HL-60/S4 (cell line): ENCODE measurements around the gene TNNT1.
"Not testable (repeated sequence)": the region's sequence is repeated elsewhere in the genome, so short reads cannot be mapped to it uniquely, and the experiment has no call there.

Experiments
- in situ Hi-C: fragments of 300-500 bp; cut with MboI; formaldehyde crosslinking; loops from 2 replicates; pipeline ENCODE4 v1.14.3; 2022; ENCODE audit warnings: low sequenced_read_pairs

The TNNT1 gene

DNA sequence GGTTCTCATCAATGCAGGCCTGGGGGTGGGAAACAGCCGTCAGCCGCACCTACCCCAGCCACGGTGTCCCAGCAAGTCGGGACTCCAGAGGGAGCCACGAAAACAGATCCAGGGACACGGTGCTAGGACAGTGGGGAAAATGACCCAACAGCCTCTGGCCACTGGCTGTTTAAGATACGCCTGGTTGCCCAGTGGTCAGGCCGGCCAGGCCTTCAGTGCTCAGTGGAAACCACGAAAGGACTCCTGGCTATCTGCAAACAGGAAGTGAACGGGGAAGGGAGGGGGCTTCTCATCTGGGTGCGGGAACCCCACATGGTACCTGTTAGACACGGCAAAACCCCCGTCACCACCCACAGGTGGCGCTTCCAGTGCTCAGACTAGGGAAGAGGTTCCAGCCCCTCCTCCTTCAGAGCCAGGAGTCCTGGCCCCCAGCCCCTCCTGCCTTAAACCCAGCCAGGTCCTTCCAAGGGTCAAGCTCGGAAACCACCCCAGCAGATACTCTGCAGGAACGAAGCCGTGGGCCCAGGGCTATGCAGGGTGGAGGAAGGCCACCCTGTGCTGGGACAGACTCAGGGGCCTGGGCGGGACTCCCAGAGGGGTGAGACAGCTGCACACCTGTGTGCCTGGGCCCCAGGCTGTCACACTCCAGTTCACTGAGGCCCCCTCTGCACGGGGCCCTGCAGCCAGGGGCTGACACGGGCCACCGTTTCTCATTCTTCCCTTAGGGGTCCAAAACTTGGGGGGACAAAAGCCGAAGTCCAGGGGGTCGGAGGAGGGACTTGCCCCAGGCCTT lies 36.0 kb downstream of the TNNT1 start:
- in situ Hi-C loops: no loop called here

DNA sequence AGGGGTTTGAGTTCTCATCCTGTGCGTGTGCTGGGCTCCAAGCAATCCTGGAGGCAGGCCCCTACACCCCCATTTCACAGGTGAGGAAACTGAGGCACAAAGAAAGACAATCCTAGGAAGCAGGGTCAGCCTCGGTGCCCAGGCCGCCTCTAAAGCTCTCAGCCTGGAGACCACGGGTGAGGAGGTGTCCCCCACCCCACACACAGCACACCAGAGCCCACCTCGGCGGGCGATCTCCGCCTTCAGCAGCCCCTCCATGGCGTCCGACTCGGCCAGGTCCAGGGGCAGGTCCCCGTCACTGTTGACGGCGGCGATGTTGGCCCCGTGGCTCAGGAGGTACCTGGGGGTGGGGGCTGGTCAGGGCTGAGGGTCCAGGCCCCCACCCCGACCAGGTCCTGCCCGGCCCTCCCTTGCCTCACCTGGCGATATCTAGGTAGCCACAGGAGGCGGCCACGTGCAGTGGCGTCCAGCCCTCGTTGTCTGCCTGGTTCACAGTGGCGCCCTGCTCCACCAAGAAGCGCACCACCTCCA lies 36.7 kb downstream of the TNNT1 start:
- in situ Hi-C loops: no loop called here

DNA sequence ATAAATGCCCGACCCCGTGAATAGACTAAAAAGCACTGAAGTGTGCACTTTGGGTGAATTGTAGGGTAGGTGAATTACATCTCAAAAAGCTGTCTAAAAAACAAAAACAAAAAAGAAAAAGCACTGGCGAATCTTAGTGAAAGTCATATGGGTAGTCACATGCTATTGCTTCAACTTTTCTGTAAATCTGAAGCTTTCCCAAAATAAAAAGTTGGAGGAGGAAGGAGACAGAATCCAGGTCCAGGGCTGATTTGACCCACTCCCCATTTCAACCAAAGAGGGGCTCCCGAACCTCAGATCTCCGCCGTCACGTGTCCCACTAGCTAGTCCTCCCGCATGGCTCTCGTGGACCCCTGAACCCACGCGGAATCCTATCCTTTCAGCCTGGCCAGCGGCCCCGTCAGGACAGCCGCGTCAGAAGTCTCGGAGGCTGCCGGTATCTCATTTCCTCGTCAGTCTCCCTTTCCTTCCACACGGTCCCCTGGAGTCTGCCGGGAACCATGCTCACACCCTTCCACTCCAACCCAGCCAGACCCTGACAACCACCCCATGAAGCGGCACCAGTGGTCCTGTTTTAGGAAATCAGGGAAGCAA lies 37.7 kb downstream of the TNNT1 start:
- in situ Hi-C loops: no loop called here

DNA sequence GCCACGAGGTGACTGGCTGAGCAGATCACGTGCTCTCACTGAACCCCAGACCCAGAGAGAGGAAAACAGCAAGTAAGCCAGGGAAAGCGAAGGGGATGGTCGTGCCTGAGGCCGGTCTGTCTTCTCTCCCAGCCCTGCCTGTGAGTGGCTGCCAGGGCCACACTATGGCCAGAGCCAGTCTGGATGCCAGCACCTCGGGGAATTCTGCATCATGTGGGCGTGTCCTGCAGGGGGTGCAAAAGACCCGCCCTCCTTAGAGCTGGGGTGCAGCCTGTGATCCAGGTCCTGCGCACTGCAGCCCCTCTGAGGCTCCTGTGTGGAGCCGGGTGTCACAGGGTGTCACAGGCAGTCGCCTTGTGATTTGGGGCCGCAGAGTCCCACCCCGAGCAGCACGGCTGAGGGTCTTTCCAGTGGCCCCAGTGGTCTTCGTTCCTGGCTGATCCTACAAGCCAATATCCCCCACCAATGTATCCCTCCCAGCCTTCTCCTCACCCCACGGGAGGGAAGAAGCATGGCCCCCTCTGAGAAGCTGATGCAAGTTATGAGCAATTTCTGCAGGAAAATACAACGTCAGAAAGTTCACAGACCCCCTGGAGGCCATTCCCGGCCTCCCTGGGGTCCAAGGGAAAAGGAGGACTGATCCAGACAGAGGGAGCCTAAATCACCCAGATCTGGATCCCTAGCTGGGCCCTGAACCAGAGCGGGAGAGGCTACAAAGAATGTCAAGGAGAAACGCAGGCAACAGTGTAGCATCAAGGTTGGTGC lies 39.3 kb downstream of the TNNT1 start:
- in situ Hi-C loops: no loop called here

DNA sequence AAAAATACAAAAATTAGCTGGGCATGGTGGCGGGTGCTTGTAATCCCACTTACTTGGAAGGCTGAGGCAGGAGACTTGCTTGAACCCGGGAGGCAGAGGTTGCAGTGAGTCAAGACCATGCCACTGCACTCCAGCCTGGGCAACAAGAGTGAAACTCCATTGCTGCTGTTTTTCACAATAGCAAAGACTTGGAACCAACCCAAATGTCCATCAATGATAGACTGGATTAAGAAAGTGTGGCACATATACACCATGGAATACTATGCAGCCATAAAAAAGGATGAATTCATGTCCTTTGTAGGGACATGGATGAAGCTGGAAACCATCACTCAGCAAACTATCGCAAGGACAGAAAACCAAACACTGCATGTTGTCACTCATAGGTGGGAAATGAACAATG lies 41.8 kb downstream of the TNNT1 start:
- in situ Hi-C loops: not testable (repeated sequence)

DNA sequence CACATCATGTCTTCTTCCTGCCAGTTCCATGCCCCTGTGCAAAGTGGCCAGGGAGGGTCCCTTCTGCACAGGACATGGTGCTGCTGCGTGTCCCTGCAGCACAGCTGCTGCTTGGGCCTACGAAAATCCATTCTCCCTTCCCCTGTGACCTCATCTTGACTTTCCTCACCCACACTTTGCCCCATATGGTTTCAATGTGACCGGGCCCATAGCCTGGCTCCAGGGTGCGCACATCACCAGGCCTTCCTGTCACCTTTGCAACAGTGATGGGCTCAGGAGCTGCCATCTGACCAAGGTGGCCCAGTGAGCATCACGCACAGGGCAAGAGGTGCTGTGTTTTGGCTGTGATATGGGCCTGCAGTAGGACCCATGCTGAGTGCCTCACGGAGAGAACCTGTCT lies 42.4 kb downstream of the TNNT1 start:
- in situ Hi-C loops: no loop called here

DNA sequence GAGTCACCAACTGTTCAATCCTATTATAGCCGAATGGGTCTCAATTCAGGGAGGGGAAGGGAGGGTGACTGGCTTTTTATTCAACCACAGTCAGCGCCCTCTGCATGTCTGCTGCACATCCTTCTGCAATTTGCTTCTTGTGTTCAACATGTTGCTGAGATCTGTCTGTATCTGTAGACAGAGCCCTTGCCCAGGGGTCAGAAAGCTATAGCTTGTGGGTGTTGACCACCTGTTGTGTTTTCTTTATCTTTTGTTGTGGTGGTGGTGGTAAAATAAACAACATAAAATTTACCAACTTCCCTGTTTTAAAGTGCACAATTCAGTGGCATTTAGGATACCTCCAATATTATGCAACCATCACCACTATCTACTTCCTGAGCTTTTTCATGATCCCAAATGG lies 43.8 kb downstream of the TNNT1 start:
- in situ Hi-C loops: no loop called here

DNA sequence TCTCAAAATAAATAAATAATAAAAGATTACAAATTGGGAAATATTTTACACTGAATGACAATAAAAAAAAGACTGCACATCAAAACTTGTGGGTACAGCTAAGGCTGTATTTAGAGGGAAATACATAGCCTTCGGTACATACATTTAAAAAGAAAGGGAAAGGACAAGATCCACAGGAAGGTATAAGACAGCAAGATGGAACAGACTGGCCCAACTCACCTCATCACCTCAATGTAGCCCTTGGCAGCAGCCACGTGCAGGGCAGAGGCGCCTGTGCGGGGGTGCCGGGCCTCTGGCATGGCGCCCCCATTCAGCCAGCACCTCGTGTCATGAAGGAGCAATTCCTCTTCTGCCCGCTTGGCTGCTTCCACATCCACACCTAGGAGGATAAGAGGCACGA lies 45.8 kb downstream of the TNNT1 start:
- in situ Hi-C loops: no loop called here

DNA sequence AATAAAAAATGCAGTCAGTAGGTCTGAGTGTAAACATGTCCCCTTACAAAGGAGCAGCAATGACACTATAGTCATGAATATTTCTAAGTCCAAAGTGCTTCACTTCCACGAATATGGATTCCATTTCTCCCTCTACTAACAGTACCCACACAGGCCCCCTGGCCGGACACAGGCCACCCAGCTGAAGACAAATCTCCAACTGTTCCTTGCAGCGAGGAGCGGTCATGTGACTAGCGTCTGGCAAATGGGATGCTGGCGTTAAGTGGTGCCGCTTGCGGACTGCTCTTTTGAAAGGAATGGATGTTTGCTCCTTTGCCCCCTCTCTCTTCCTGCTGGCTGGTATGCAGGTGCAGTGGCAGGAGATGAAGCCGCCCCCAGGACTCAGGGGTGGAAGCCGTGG lies 47.7 kb downstream of the TNNT1 start:
- in situ Hi-C loops: no loop called here

DNA sequence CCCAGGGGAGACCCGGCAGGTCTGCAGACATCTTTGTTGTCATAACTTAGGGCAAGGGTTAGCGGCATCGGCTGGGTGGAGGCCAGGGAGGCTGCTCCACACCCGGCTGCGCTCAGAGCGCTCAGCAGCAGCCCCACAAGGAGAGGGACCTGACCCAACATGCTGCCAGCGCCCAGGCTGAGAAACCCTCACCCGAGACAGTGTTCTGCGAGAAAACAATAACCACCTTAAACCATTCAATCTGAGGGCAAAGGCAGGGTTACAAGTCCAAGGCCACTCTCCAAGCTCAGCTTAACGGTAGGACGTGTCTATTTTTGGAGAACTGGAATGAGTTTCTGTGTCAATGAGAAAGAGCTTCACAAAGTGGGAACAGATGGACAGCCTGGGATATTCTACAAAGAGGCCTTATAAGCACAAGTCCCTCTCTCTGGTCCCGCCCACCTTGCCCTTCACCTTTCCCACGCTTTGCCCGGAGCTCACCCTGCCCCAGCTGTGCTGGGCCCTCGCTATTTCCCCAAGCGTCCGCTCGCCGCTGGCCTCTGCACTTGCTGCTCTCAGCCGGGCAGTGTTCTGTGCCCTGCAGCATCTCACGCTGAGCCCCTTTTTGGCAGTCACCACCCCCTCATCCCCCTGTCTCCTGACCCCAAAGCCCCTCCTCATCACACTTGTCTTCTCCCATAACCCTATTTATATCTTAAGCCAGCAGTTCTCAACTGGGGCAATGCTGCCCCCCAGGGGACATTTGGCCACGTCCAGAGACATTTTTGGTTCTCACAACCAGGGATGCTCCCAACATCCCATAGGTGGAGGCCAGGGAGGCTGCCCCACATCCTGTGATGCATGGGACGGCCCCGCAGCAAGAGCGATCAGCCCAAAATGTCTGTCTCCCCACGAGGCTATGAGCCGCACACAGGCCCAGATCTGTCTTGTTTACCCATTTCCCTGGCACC lies 49.2 kb downstream of the TNNT1 start:
- in situ Hi-C loops: no loop called here

DNA sequence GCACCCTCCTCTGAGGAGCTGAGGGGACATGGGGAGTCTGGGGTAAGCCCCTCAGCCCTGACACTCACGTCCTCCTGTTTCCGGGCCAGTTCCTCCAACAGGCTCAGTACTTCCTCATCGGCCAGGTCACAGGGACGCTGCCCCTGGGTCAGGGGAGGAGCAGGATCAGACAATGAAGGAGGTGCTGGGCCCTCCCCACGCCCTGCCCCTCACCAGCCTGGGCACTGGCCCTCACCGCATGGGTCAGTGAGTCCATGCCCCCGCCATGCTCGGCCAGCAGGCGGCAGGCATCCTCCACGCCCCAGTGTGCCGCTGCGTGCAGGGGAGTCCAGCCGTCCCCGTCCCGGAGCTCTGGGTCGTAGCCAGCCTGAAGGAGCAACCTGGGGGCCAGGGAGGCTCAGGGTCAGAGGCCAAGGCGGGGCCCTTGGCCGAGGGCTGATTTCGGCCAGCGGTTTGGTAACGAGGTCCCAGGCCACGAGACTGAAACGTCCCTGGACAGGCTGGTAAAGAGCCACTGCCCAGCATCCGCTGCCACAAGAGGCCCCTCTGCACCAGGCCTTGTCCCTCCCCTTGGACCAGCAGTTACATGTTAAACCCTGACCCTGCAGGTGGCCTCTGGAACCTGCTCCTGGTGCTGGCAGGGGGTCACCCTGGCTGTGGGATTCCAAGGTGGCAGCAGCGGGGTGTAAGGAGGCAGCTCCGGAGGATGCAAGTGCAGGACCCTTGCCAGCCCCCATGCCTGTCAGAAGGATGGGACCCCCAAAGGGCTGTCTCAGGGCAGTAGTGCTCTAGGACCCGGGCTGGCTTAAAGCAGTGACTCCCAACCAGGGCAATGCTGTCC lies 50.1 kb downstream of the TNNT1 start:
- in situ Hi-C loops: no loop called here

DNA sequence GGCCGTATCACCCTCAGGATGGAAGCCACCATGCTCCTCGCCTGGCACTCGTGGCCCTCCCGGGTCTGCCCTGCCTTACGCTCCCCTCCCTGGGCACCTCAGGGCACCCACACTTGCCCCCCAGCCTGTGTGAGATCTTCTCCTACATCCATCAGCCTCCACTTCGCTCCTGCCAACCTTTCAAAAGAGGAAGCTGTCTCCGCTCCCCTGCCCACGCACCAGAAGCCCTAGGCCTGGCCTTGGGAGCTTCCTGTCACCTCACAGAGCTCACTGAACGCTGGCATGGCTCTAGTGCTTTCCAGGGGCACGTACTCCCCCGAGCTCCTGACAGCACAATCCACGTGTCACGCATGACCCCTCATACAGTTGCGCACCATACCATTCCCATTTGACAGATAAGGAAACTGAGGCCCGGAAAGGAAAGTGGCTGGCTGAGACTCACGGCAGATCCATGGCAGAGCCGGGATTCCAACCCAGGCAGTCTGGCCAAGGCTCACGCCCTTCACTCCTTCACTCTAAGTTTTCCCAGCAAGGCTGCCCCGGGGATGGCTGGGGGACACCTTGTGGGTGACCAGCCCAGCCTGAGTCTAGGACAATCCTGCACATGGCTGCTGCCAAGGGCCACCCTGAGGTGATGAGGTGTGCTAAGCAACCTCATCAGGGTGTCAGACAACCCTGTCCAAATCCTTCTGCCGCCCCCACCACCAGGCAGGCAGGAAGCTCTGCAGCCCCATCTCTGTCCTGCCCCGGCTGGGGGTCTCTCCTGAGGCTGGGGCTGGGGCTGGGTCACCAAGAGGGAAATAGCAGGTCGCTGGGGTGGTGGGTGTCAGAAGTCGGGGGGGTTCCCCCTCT lies 50.9 kb downstream of the TNNT1 start:
- in situ Hi-C loops: no loop called here

DNA sequence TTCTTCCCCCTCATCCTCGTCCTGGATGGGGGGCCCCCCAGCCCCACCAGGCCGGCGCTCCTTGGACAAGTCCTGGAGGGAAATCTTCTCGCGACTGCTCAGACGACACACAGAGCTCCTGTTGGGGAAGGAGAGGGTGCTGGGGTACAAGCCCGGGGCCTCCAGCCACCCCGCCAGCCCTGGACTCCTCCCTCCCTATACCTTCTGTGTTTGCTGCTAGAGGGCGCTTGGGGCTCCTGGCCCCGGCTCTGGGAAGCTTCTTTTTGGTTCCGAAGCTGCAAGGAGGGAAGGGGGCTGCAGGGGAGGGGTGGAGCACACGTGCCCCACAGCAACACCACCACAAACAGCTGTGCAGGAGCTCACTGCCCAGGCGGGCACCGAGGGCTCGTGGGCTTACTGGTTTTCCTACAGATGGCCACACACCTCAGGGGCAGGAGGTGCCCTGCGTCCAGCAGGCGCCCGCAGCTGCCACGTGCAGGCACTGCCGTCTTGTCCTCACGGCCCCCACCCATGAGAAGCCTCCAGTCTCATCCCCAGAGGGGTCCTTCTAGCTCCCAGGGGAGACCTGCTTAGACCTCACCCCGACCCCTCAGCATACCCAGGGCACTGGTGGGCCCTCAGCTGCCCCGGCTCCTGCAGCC lies 52.8 kb downstream of the TNNT1 start:
- in situ Hi-C loops: no loop called here

DNA sequence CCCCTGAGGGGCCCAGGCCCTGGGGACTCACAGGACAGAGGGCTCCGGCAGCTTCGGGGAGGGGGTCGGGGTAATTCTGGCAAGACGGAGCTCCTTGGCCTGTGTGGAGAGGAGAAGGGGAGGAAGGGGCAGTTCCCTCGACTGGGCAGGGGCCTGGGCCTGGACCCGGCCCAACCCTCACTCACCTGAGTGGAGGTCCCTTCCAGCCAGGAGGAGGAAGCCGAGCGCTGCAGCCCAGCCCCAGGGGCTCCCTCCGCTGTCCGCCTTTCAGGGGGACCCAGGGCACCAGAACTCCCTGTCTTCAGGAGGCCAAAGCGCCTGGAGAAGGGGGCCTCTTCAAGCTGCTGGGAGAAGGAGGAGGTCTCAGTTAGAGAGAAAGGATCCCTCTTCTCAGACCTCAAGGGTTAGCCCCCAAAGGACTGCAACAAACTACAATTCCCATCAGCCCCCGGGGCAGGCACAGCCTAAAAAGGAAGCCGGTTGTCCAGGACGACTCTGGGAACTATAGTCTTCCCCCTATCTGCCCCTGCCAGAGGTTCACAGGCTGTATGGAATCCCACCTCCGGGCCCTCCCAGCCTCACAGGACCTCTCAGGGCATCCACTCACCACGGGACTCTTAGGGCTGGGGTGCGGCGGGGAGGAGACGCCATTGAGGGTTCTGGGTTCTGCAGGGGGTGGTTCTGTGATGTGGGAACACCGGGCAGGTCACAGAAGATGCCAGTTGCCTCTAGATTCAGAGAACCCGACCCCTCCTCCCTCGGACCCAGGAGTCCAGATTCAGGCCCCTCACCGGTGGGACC lies 53.5 kb downstream of the TNNT1 start:
- in situ Hi-C loops: no loop called here

DNA sequence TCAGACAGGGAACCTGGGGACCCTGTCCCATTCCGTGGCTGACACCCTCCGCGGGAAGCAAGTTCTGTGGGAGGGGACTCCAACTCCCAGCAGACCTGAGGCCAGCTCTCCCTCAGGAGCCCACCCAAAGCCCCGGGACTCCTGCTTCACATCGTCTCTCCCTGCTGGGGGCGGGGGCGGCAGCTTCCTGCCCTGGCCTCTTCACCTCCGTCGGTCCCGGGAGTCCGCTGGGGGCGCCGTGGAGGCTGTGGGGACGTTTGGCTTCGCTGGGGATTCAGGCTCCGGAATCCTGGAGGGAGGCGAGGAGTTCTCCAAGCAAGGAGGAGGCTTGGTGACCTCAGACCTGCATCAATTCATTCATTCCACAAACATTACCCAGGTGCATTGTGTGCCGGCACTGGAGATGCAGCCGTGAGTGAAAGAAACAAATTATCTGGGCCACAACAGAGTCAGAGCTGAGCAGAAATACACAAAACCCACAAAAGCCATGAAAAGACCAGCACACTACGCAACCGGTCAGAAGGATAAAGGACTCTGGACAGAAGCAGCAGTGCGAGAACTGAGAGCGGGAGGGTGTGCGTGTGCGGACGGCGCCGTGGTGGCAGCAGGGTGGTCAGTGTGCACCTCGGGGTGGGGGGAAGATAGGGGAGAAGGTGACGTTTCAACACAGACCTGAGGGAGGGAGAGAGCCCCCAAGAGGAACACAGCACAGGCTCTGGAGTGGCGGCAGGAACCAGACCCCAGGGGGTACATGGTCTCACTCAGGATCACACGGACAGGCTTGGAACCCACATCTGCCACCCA lies 54.3 kb downstream of the TNNT1 start:
- in situ Hi-C loops: no loop called here

DNA sequence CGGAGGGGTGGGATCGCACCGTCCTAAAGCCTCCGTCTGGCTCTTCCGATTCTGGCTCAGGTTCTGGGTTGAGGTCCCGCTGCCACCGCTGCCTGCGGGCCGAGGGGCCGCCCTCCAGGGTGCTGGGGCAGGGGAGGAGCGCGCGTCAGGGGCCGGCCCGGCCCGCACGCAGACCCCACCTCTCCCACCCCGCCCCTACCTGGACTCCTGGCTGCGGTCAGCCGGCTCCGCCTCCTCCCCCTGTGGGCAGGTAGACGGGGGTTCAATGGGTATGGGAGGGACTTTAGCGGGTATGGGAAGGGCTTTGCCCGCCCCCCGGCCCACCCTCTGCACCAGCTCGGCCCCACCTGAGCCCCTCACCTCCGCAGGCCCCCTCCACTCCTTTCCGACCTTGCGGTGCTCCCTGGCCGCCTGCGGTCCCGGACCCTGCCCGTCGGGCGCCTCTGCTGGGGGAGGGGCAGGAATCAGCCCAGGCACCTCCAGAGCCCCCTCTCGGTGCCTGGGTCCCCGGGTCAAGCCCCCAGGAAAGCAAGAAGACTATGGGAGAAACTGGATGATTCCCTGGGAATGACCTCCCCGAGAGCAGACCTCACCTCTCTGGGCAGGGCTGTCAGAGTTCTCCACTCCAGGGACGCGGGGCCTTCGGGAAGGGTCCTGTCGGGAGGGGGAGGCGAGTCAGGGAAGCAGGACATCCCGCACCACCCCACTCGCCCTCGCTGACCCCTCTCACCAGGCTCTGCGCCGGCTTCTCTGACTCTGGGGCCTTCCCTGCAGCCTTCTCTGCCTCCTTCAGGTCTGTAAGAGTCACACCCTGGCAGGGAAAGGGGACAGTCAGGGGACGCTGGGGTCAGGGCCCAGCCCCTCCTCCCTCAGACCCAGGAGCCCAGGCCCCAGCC lies 56.3 kb downstream of the TNNT1 start:
- in situ Hi-C loops: no loop called here
